HepG2 (cell line): Measurements from ENCODE around the gene SH2D3A. TPM values are rescaled to one million over a fixed set of nuclear protein-coding genes. Genes with fewer than 3 reads are reported as not detected.

ENCODE experiments used
- ADNP ChIP-seq: sonication (generic); formaldehyde crosslinking; IDR thresholded peaks from 2 replicates; pipeline ENCODE4 v1.4.0; 2020; ENCODE audit warnings: missing genetic modification reagents
- ATF1 ChIP-seq: IDR thresholded peaks from 2 replicates; pipeline ENCODE4 v1.6.1; 2016; ENCODE audit warnings: mild to moderate bottlenecking, control low read depth
- ATF4 ChIP-seq, 2 experiments: fragments of 450-650 bp in 1 of 2; sonication (generic) in 1 of 2; formaldehyde crosslinking; IDR thresholded peaks; 2 replicates each; pipeline versions ENCODE4 v1.5.0 to v1.8.0; 2020 to 2022; ENCODE audit warnings: mild to moderate bottlenecking in 1 of 2, missing genetic modification reagents in 1 of 2
- ATF7-NPFF ChIP-seq: sonication (generic); formaldehyde crosslinking; IDR thresholded peaks from 2 replicates; pipeline ENCODE4 v1.8.1; 2023; ENCODE audit warnings: mild to moderate bottlenecking, low read depth, missing genetic modification reagents, moderate library complexity
- BRD4 ChIP-seq: sonication (generic); formaldehyde crosslinking; IDR thresholded peaks from 2 replicates; pipeline ENCODE4 v1.4.0; 2020; ENCODE audit warnings: missing genetic modification reagents
- CEBPG ChIP-seq: IDR thresholded peaks from 2 replicates; pipeline ENCODE4 v1.6.1; 2016
- HDAC2 ChIP-seq: sonication (generic); formaldehyde crosslinking; IDR thresholded peaks from 2 replicates; pipeline ENCODE4 v1.4.0; 2020; ENCODE audit warnings: missing genetic modification reagents
- KLF6 ChIP-seq: IDR thresholded peaks from 2 replicates; pipeline ENCODE4 v1.8.0; 2016; ENCODE audit warnings: missing biosample characterization, missing genetic modification reagents
- MIER3 ChIP-seq: IDR thresholded peaks from 2 replicates; pipeline ENCODE4 v1.6.1; 2016; ENCODE audit warnings: missing compliant biosample characterization, borderline replicate concordance
- NCOA2 ChIP-seq: sonication (generic); formaldehyde crosslinking; IDR thresholded peaks from 2 replicates; pipeline ENCODE4 v1.8.0; 2022; ENCODE audit warnings: inconsistent platforms
- PAX8 ChIP-seq: sonication (generic); formaldehyde crosslinking; IDR thresholded peaks from 2 replicates; pipeline ENCODE4 v1.8.0; 2022; ENCODE audit warnings: mild to moderate bottlenecking, missing genetic modification reagents, borderline replicate concordance
- PAXIP1 ChIP-seq: sonication (generic); formaldehyde crosslinking; conservative IDR thresholded peaks from 2 replicates; pipeline ENCODE4 v1.4.0; 2020; ENCODE audit warnings: mild to moderate bottlenecking, missing genetic modification reagents, moderate library complexity
- RELA ChIP-seq: sonication (generic); formaldehyde crosslinking; IDR thresholded peaks from 2 replicates; pipeline ENCODE4 v1.4.0; 2020; ENCODE audit warnings: missing genetic modification reagents
- RFXAP ChIP-seq: sonication (generic); formaldehyde crosslinking; IDR thresholded peaks from 2 replicates; pipeline ENCODE4 v1.4.0; 2020; ENCODE audit warnings: missing genetic modification reagents, borderline replicate concordance
- TARDBP ChIP-seq: sonication (generic); formaldehyde crosslinking; IDR thresholded peaks from 2 replicates; pipeline ENCODE4 v1.8.0; 2022; ENCODE audit warnings: mild to moderate bottlenecking, missing genetic modification reagents
- TCF7 ChIP-seq: sonication (generic); IDR thresholded peaks from 2 replicates; pipeline ENCODE4 v1.6.1; 2016; ENCODE audit warnings: antibody characterized with exemption, low read depth
- TOPORS ChIP-seq: sonication (generic); formaldehyde crosslinking; IDR thresholded peaks from 2 replicates; pipeline ENCODE4 v1.8.0; 2023; ENCODE audit warnings: mild to moderate bottlenecking, missing genetic modification reagents
- U2AF2 ChIP-seq: fragments of 200-400 bp; formaldehyde crosslinking; IDR thresholded peaks from 2 replicates; pipeline ENCODE4 v1.6.1; 2017; ENCODE audit warnings: low read depth, mild to moderate bottlenecking, low read length
- ZBTB44 ChIP-seq: sonication (generic); formaldehyde crosslinking; IDR thresholded peaks from 2 replicates; pipeline ENCODE4 v1.4.0; 2020; ENCODE audit warnings: missing genetic modification reagents
- ZFP36 ChIP-seq: fragments of 150-350 bp; IDR thresholded peaks from 2 replicates; pipeline ENCODE4 v1.6.1; 2018; ENCODE audit warnings: borderline replicate concordance, low read length, low read depth; ENCODE audit not compliant: partially characterized antibody
- ZNF121 ChIP-seq: sonication (generic); formaldehyde crosslinking; IDR thresholded peaks from 2 replicates; pipeline ENCODE4 v1.5.0; 2020; ENCODE audit warnings: mild to moderate bottlenecking, missing genetic modification reagents
- ZNF256 ChIP-seq: sonication (generic); formaldehyde crosslinking; conservative IDR thresholded peaks from 2 replicates; pipeline ENCODE4 v1.4.0; 2020; ENCODE audit warnings: missing genetic modification reagents
- ZNF572 ChIP-seq: sonication (generic); formaldehyde crosslinking; IDR thresholded peaks from 2 replicates; pipeline ENCODE4 v1.5.1; 2020; ENCODE audit warnings: mild to moderate bottlenecking, missing genetic modification reagents
- ZNF619 ChIP-seq: sonication (generic); formaldehyde crosslinking; IDR thresholded peaks from 2 replicates; pipeline ENCODE4 v1.4.0; 2020; ENCODE audit warnings: mild to moderate bottlenecking, missing genetic modification reagents
- ZNF674 ChIP-seq: sonication (generic); formaldehyde crosslinking; IDR thresholded peaks from 2 replicates; pipeline ENCODE4 v1.5.0; 2020; ENCODE audit warnings: low read depth, mild to moderate bottlenecking, missing genetic modification reagents
- ZNF737 ChIP-seq: sonication (generic); formaldehyde crosslinking; IDR thresholded peaks from 2 replicates; pipeline ENCODE4 v1.5.0; 2020; ENCODE audit warnings: missing genetic modification reagents, mild to moderate bottlenecking, borderline replicate concordance
- ZNF761 ChIP-seq: sonication (generic); formaldehyde crosslinking; conservative IDR thresholded peaks from 2 replicates; pipeline ENCODE4 v1.4.0; 2020; ENCODE audit warnings: mild to moderate bottlenecking, missing genetic modification reagents
- polyA plus RNA-seq, 8 experiments: library from polyadenylated mRNA; depleted of rRNA in 3 of 8; stranded (reverse) in 7 of 8; unstranded in 1 of 8; fragments of >200 nt; fragmentation: Illumina TruSeq in 4 of 8; extraction: Trizol in 4 of 8; gene quantifications; 2 replicates each; pipeline versions ENCODE4 v1.2.1 to v1.2.3, GENCODE V29; 2011 to 2016; ENCODE audit warnings: low read depth in 4 of 8, missing spikeins in 1 of 8, mixed read lengths in 1 of 8; ENCODE audit not compliant: insufficient read depth in 1 of 8
- total RNA-seq, 5 experiments: library from RNA; depleted of rRNA; stranded (reverse); fragments of >200 nt; fragmentation: Illumina TruSeq; extraction: Trizol; gene quantifications; 2 replicates each; pipeline ENCODE4 v1.2.3, GENCODE V29; 2016; ENCODE audit warnings: low read depth in 1 of 5

The SH2D3A gene
- total and polyA plus RNA-seq, 2 of the 13 experiments (the other 11 are each of a cell fraction or from before 2014, with no cell fraction given) = 1.0 to 2.2 TPM

- TF ChIP-seq ATF4 (CRISPR knock-in tag; IDR thresholded peaks at IDR 0.05) = peak in 1 of 2 experiments; percentile 65; a peak in 2 of 4 replicates
- TF ChIP-seq PAX8 (CRISPR knock-in tag) = no peak
- TF ChIP-seq MIER3 (CRISPR knock-in tag) = peak; percentile 80; the same call in 1 of the 2 replicates
- TF ChIP-seq ADNP (CRISPR knock-in tag) = no peak
- TF ChIP-seq KLF6 = peak; percentile 89
- TF ChIP-seq RELA (CRISPR knock-in tag) = peak; percentile 77
- no peak for TF ChIP-seq ZNF572 (CRISPR knock-in tag)
- TF ChIP-seq TOPORS (CRISPR knock-in tag) = no peak
- 0 out of 2 replicates have a peak, but pooled peaks have one; percentile 25 for TF ChIP-seq ZBTB44 (CRISPR knock-in tag)
- TF ChIP-seq U2AF2 = no peak
- no peak for TF ChIP-seq ATF1 (CRISPR knock-in tag)
- peak; percentile 38; the same call in 1 of the 2 replicates for TF ChIP-seq ZNF121 (CRISPR knock-in tag)
- no peak for TF ChIP-seq ZNF619
- TF ChIP-seq ZNF761 (CRISPR knock-in tag) = no peak
- peak; percentile 93 for TF ChIP-seq PAXIP1 (CRISPR knock-in tag)
- peak; percentile 94 for TF ChIP-seq NCOA2 (CRISPR knock-in tag)
- peak; percentile 81; the same call in 1 of the 2 replicates for TF ChIP-seq RFXAP (CRISPR knock-in tag)
- no peak; the same call in 1 of the 2 replicates for TF ChIP-seq CEBPG (CRISPR knock-in tag)
- no peak for TF ChIP-seq ZNF674 (CRISPR knock-in tag)
- peak; percentile 73; the same call in 1 of the 2 replicates for TF ChIP-seq HDAC2
- TF ChIP-seq ATF7-NPFF (CRISPR knock-in tag) = no peak
- peak; percentile 70; the same call in 1 of the 2 replicates for TF ChIP-seq BRD4 (CRISPR knock-in tag)
- peak; percentile 61 for TF ChIP-seq TARDBP
- TF ChIP-seq ZNF737 (CRISPR knock-in tag) = no peak
- no peak for TF ChIP-seq ZNF256
- TF ChIP-seq TCF7 = peak; percentile 45; the same call in 1 of the 2 replicates
- no peak for TF ChIP-seq ZFP36
Observed at GRCh38 chr19:6730153-6730804, 37.0 kb downstream of the SH2D3A start (continued).
